Peyer's patch (tissue), 4 donors: Measurements from ENCODE around the gene HSPB6.

ENCODE experiments used
- POLR2A ChIP-seq, 2 donors: fragments of 450-650 bp; IDR thresholded peaks; one replicate each; pipeline ENCODE4 v1.5.1; 2017; ENCODE audit warnings: antibody characterized with exemption in 2 of 2, mild to moderate bottlenecking in 2 of 2, moderate library complexity in 2 of 2
- TF ChIP-seq, protein P1 (sequence below), 6 experiments: fragments of 450-650 bp in 4 of 6; fragments of 200-600 bp in 2 of 6; sonication (generic) in 1 of 6; IDR thresholded peaks; one replicate each; pipeline ENCODE4 v1.5.1; 2017 to 2019; ENCODE audit warnings: antibody characterized with exemption in 6 of 6, mild to moderate bottlenecking in 3 of 6, moderate library complexity in 1 of 6

DNA sequence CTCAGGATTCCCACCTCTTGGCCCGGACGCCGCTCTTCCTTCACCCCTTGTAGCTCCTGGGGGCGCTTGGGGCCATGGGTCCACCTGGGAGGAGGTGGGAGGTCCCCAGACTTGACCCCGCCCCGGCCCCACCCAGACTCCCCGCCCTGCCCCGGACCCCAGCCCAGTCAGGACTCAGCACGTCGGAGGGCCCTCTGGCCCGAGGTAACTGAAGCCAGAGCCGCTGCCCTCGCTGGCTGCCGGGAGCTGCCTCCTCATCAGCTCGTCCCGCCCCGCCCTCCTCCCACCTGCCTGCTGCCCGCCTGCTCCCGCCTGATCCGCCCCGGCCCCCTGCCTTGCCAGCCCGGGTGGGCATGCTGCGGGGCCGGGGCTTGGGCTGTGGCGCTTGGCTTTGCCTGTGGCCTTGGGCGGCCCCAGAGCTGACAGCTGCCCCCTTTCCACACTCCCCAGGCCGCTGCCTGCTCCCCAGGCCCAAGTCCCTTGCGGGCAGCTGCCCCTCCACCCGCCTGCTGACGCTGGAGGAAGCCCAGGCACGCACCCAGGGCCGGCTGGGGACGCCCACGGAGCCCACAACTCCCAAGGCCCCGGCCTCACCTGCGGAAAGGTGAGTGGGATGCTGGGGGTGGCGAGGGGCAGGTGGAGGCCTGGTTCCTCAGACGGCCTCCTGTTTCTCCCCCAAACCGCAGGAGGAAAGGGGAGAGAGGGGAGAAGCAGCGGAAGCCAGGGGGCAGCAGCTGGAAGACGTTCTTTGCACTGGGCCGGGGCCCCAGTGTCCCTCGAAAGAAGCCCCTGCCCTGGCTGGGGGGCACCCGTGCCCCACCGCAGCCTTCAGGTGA is 27.9 kb upstream of the HSPB6 start:
- TF ChIP-seq, protein P1, sequence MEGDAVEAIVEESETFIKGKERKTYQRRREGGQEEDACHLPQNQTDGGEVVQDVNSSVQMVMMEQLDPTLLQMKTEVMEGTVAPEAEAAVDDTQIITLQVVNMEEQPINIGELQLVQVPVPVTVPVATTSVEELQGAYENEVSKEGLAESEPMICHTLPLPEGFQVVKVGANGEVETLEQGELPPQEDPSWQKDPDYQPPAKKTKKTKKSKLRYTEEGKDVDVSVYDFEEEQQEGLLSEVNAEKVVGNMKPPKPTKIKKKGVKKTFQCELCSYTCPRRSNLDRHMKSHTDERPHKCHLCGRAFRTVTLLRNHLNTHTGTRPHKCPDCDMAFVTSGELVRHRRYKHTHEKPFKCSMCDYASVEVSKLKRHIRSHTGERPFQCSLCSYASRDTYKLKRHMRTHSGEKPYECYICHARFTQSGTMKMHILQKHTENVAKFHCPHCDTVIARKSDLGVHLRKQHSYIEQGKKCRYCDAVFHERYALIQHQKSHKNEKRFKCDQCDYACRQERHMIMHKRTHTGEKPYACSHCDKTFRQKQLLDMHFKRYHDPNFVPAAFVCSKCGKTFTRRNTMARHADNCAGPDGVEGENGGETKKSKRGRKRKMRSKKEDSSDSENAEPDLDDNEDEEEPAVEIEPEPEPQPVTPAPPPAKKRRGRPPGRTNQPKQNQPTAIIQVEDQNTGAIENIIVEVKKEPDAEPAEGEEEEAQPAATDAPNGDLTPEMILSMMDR (IDR thresholded peaks at IDR 0.05): no peak
- no peak for TF ChIP-seq POLR2A (IDR thresholded peaks at IDR 0.05)
